HepG2 (cell line): ENCODE data around the gene EFNA3. TPM values are rescaled to one million over a fixed set of nuclear protein-coding genes. Genes with fewer than 3 reads are reported as not detected.
A peak's percentile ranks its signal among the peaks of the same experiment; 100 is the strongest.

Experiments used
- ATAC-seq: fragments of 200-7000 bp; cut with Tn5 transposase; 3 replicates; pipeline ENCODE4 v1.9.1; 2020; ENCODE audit warnings: mild to moderate bottlenecking, moderate library complexity
- BruUV-seq: library from RNA; stranded (reverse); fragments of 400-500 nt; replicated peaks from 2 replicates; lab custom pipeline; 2021; lab: Mats Ljungman, UMichigan
- CTCF ChIA-PET: fragments of 300-600 bp; formaldehyde crosslinking; extraction: SDS; loops from one replicate; lab custom pipeline; 2021; ENCODE audit warnings: low total read pairs, inconsistent platforms, low intra/inter-chr PET ratio; lab: Yijun Ruan, JAX
- POLR2A ChIA-PET: fragments of 350-600 bp; sonication (Branson Sonifier 250); formaldehyde crosslinking; loops from one replicate; lab custom pipeline; 2020; ENCODE audit warnings: antibody characterized with exemption, inconsistent platforms; lab: Yijun Ruan, JAX
- DNase-seq: peaks from one replicate; pipeline ENCODE4 v3.0.0-alpha.2; 2015; ENCODE audit warnings: low spot score
- FAIRE-seq: peaks from 3 replicates; lab custom pipeline; 2011; peaks lifted over from hg19 to GRCh38; lab: Jason Lieb, UNC
- H2AFZ ChIP-seq: one replicate; pipeline ENCODE4 v1.6.1; 2011; ENCODE audit warnings: low read length, inconsistent platforms
- H3K27ac ChIP-seq: fragments of 300-600 bp; 3 replicates; pipeline ENCODE4 v1.8.0; 2011; ENCODE audit warnings: mixed run types, mild to moderate bottlenecking, mixed read lengths, low read length, inconsistent platforms; ENCODE audit not compliant: insufficient read depth; ENCODE audit errors: extremely low read length
- H3K27me3 ChIP-seq, 2 experiments: fragments of 200-600 bp in 1 of 2; 2 replicates in 1 of 2; 3 replicates in 1 of 2; pipeline versions ENCODE4 v1.6.0 to v1.8.0; 2011; ENCODE audit warnings: low read length in 2 of 2, mild to moderate bottlenecking in 2 of 2, moderate library complexity in 2 of 2, inconsistent platforms in 1 of 2; ENCODE audit not compliant: insufficient read depth in 2 of 2, control insufficient read depth in 1 of 2
- H3K36me3 ChIP-seq, 2 experiments: fragments of 200-600 bp in 1 of 2; replicated peaks in 1 of 2; 2 replicates in 1 of 2; 3 replicates in 1 of 2; pipeline versions ENCODE4 v1.5.1 to v1.8.0; 2011; ENCODE audit warnings: low read length in 2 of 2, inconsistent platforms in 1 of 2; ENCODE audit not compliant: insufficient read depth in 2 of 2, control insufficient read depth in 1 of 2
- H3K4me1 ChIP-seq: 2 replicates; pipeline ENCODE4 v1.5.1; 2012; ENCODE audit warnings: low read length, inconsistent platforms; ENCODE audit not compliant: insufficient read depth
- H3K4me2 ChIP-seq: 2 replicates; pipeline ENCODE4 v1.6.0; 2011; ENCODE audit warnings: low read depth, low read length, inconsistent platforms
- H3K4me3 ChIP-seq, 3 experiments: fragments of 200-600 bp in 1 of 3; sonication (generic), shearing (Covaris generic) in 1 of 3; replicated peaks in 1 of 3; 2 replicates each; pipeline ENCODE4 v1.5.1; 2011 to 2016; ENCODE audit warnings: low read length in 3 of 3, inconsistent platforms in 2 of 3, low read depth in 2 of 3, mild to moderate bottlenecking in 2 of 3, control low read depth in 1 of 3, mixed read lengths in 1 of 3; ENCODE audit not compliant: insufficient read depth in 1 of 3
- H3K79me2 ChIP-seq: one replicate; pipeline ENCODE4 v1.6.1; 2011; ENCODE audit warnings: low read length, inconsistent platforms; ENCODE audit not compliant: insufficient read depth
- H3K9ac ChIP-seq: 2 replicates; pipeline ENCODE4 v1.6.0; 2011; ENCODE audit warnings: mild to moderate bottlenecking, low read depth, low read length, inconsistent platforms; ENCODE audit not compliant: insufficient read depth
- H3K9me3 ChIP-seq: 2 replicates; pipeline ENCODE4 v1.5.1; 2012; ENCODE audit warnings: mild to moderate bottlenecking, low read length
- H4K20me1 ChIP-seq: 2 replicates; pipeline ENCODE4 v1.6.0; 2011; ENCODE audit warnings: inconsistent platforms, mild to moderate bottlenecking, low read length, moderate library complexity; ENCODE audit not compliant: insufficient read depth
- FOXK1 ChIP-seq: sonication (generic); formaldehyde crosslinking; IDR thresholded peaks from 2 replicates; pipeline ENCODE4 v1.4.0; 2020; ENCODE audit warnings: low read depth, missing genetic modification reagents, borderline replicate concordance
- FOXO1 ChIP-seq: sonication (generic); formaldehyde crosslinking; IDR thresholded peaks from 2 replicates; pipeline ENCODE4 v1.4.0; 2020; ENCODE audit warnings: missing genetic modification reagents
- HNF4G ChIP-seq, 2 experiments: sonication (generic) in 1 of 2; formaldehyde crosslinking in 1 of 2; IDR thresholded peaks; 2 replicates each; pipeline versions ENCODE4 v1.4.0 to v1.6.1; 2011 to 2020; ENCODE audit warnings: borderline replicate concordance in 2 of 2, low read depth in 2 of 2, mild to moderate bottlenecking in 2 of 2, low read length in 1 of 2, missing genetic modification reagents in 1 of 2, moderate library complexity in 1 of 2
- RELA ChIP-seq: sonication (generic); formaldehyde crosslinking; IDR thresholded peaks from 2 replicates; pipeline ENCODE4 v1.4.0; 2020; ENCODE audit warnings: missing genetic modification reagents
- RFXANK ChIP-seq: IDR thresholded peaks from 2 replicates; pipeline ENCODE4 v1.6.1; 2016
- RNF2 ChIP-seq: fragments of 450-650 bp; conservative IDR thresholded peaks from 2 replicates; pipeline ENCODE4 v1.6.1; 2016; ENCODE audit warnings: low read depth
- SOX6 ChIP-seq, 2 experiments: fragments of 450-650 bp in 1 of 2; sonication (generic) in 1 of 2; formaldehyde crosslinking in 1 of 2; IDR thresholded peaks; 2 replicates each; pipeline versions ENCODE4 v1.4.0 to v1.6.1; 2017 to 2020; ENCODE audit warnings: antibody characterized with exemption in 1 of 2, mild to moderate bottlenecking in 1 of 2, missing genetic modification reagents in 1 of 2
- SRSF4 ChIP-seq: fragments of 200-400 bp; formaldehyde crosslinking; IDR thresholded peaks from one replicate; pipeline ENCODE4 v1.6.1; 2018; ENCODE audit warnings: mild to moderate bottlenecking, low read depth, low read length, moderate library complexity; ENCODE audit not compliant: poor library complexity, severe bottlenecking
- ZBTB7A ChIP-seq: sonication (generic); formaldehyde crosslinking; IDR thresholded peaks from 2 replicates; pipeline ENCODE4 v1.8.0; 2022; ENCODE audit warnings: mild to moderate bottlenecking, missing genetic modification reagents
- ZNF3 ChIP-seq: IDR thresholded peaks from 2 replicates; pipeline ENCODE4 v1.7.0; 2017; ENCODE audit warnings: inconsistent platforms
- ZNF629 ChIP-seq: sonication (generic); formaldehyde crosslinking; conservative IDR thresholded peaks from 2 replicates; pipeline ENCODE4 v1.5.0; 2020; ENCODE audit warnings: missing genetic modification reagents
- ZNF652 ChIP-seq: IDR thresholded peaks from 2 replicates; pipeline ENCODE4 v1.6.1; 2016; ENCODE audit warnings: low read depth, borderline replicate concordance
- ZNF709 ChIP-seq: sonication (generic); formaldehyde crosslinking; IDR thresholded peaks from 2 replicates; pipeline ENCODE4 v1.5.0; 2020; ENCODE audit warnings: mild to moderate bottlenecking, missing genetic modification reagents
- ZNF773 ChIP-seq: sonication (generic); formaldehyde crosslinking; IDR thresholded peaks from 2 replicates; pipeline ENCODE4 v1.4.0; 2020; ENCODE audit warnings: missing genetic modification reagents, borderline replicate concordance
- ZSCAN21 ChIP-seq: sonication (generic); formaldehyde crosslinking; IDR thresholded peaks from 2 replicates; pipeline ENCODE4 v1.8.0; 2022; ENCODE audit warnings: mild to moderate bottlenecking, missing genetic modification reagents, moderate library complexity, borderline replicate concordance
- WGBS: methylation state at CpG from one replicate; pipeline ENCODE4 v1.1.6; 2017; ENCODE audit warnings: low lambda C conversion rate; 5-methylcytosine and 5-hydroxymethylcytosine counted together
- in situ Hi-C: cut with HindIII; loops from 2 replicates; pipeline ENCODE4 v1.10.0; 2017; ENCODE audit warnings: low pct_unique_long_range_greater_than_20kb; ENCODE audit not compliant: extremely low pct_ligation_motif_present
- intact Hi-C: fragments of 100-400 bp; cut with micrococcal nuclease; formaldehyde crosslinking; loops from one replicate; pipeline ENCODE4 v1.10.0; 2022; ENCODE audit not compliant: unreplicated experiment
- polyA plus RNA-seq, 8 experiments: library from polyadenylated mRNA; depleted of rRNA in 3 of 8; stranded (reverse) in 7 of 8; unstranded in 1 of 8; fragments of >200 nt; fragmentation: Illumina TruSeq in 4 of 8; extraction: Trizol in 4 of 8; gene quantifications; 2 replicates each; pipeline versions ENCODE4 v1.2.1 to v1.2.3, GENCODE V29; 2011 to 2016; ENCODE audit warnings: low read depth in 4 of 8, missing spikeins in 1 of 8, mixed read lengths in 1 of 8; ENCODE audit not compliant: insufficient read depth in 1 of 8
- total RNA-seq, 5 experiments: library from RNA; depleted of rRNA; stranded (reverse); fragments of >200 nt; fragmentation: Illumina TruSeq; extraction: Trizol; gene quantifications; 2 replicates each; pipeline ENCODE4 v1.2.3, GENCODE V29; 2016; ENCODE audit warnings: low read depth in 1 of 5
- TF ChIP-seq, protein P1 (sequence below): sonication (generic); formaldehyde crosslinking; IDR thresholded peaks from 2 replicates; pipeline ENCODE4 v1.4.0; 2020; ENCODE audit warnings: missing genetic modification reagents, low read depth, mild to moderate bottlenecking, borderline replicate concordance
- TF ChIP-seq, protein P2 (sequence below): sonication (generic); formaldehyde crosslinking; conservative IDR thresholded peaks from 2 replicates; pipeline ENCODE4 v1.4.0; 2020; ENCODE audit warnings: missing genetic modification reagents
- TF ChIP-seq, protein P3 (sequence below): sonication (generic); formaldehyde crosslinking; IDR thresholded peaks from 2 replicates; pipeline ENCODE4 v1.4.0; 2020; ENCODE audit warnings: mild to moderate bottlenecking, missing genetic modification reagents

The EFNA3 gene
- total and polyA plus RNA-seq, 2 of the 13 experiments (the other 11 are each of a cell fraction or from before 2014, with no cell fraction given), result 1.0 to 5.7 TPM

DNA sequence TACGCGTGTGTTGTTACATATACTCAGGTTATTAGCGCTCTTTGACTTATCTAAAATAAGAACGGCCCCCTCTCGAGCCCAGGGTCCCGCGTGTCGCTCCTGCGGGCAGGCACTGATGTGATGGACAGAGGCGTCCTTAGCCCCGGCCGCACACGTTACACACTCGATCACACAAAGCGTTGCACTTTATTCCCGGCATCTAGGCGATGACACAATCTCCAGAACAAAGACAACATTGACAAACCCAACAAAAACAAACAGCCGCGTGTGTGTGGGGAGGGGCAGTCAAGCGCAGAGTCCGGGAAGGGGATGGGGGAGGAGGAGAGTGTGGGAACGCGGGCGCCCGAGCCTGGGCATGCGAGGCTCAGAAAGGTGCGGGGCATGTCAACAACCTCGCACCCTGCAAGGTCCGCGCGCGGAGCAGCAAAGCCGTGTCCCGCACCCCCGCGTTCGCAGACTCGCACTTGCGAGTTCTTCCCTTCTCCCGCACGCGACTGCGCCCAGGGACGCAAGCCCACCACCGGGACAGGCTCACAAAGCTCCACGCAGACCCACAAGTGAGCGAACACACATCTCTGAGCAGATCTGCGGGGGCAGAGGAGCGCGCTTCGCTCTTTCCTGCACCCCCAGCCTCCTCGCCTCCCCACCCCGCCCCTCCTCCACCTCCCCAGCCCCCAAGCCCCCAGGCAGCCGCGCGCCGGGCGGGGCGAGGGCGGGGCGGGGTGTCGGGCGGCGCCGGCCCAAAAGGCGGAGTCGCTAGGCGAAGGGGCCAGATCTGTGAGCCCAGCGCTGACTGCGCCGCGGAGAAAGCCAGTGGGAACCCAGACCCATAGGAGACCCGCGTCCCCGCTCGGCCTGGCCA lies 48.7 kb downstream of the EFNA3 start, which contains the start of gene EFNA1:
TSS of gene EFNA1 (plus strand) at position 772 of the 862 bp plus-strand sequence. CDS start 102 bp downstream, outside the sequence.
- in situ Hi-C loops, result loop anchor here (5.0 kb wide), 1 partner anchor 35 kb away; no protein-coding TSS in a partner anchor
- CTCF ChIA-PET, result interaction anchor here (1.2 kb wide), 1 partner anchor 40 kb away, joined by 3 read pairs; no protein-coding TSS in a partner anchor
- TF ChIP-seq, protein P1, sequence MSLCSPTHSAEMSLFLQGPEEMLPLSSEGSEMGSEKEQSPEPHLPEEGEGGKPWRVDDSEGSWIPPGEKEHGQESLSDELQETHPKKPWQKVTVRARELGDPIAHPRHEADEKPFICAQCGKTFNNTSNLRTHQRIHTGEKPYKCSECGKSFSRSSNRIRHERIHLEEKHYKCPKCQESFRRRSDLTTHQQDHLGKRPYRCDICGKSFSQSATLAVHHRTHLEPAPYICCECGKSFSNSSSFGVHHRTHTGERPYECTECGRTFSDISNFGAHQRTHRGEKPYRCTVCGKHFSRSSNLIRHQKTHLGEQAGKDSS (CRISPR knock-in tag), result no peak
- TF ChIP-seq RELA (0 out of 2 replicates have a peak, but pooled peaks have one; percentile 28), ZSCAN21 (CRISPR knock-in tag) (no peak; the same call in none of the 2 replicates), RNF2 (0 out of 2 replicates have a peak, but pooled peaks have one; percentile 67), RFXANK (CRISPR knock-in tag) (no peak), SOX6 (IDR thresholded peaks at IDR 0.05) (no peak), SOX6 (CRISPR knock-in tag; IDR thresholded peaks at IDR 0.05) (peak; percentile 97), HNF4G (IDR thresholded peaks at IDR 0.05; ENCODE audit: borderline replicate concordance, low read depth, low read length) (peak; percentile 97), HNF4G (CRISPR knock-in tag; IDR thresholded peaks at IDR 0.05; ENCODE audit: borderline replicate concordance, low read depth) (peak; percentile 93), SRSF4 (no peak), FOXK1 (CRISPR knock-in tag) (peak; percentile 98), ZNF3 (CRISPR knock-in tag) (no peak), ZNF629 (CRISPR knock-in tag) (peak; percentile 32; the same call in 1 of the 2 replicates), ZNF773 (no peak), ZBTB7A (peak; percentile 78; the same call in 1 of the 2 replicates), FOXO1 (CRISPR knock-in tag) (peak; percentile 97), ZNF652 (0 out of 2 replicates have a peak, but pooled peaks have one; percentile 33), ZNF709 (CRISPR knock-in tag) (peak; percentile 54)
- TF ChIP-seq, protein P2, sequence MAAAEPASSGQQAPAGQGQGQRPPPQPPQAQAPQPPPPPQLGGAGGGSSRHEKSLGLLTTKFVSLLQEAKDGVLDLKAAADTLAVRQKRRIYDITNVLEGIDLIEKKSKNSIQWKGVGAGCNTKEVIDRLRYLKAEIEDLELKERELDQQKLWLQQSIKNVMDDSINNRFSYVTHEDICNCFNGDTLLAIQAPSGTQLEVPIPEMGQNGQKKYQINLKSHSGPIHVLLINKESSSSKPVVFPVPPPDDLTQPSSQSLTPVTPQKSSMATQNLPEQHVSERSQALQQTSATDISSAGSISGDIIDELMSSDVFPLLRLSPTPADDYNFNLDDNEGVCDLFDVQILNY (CRISPR knock-in tag), result 0 out of 2 replicates have a peak, but pooled peaks have one; percentile 10
- TF ChIP-seq, protein P3, sequence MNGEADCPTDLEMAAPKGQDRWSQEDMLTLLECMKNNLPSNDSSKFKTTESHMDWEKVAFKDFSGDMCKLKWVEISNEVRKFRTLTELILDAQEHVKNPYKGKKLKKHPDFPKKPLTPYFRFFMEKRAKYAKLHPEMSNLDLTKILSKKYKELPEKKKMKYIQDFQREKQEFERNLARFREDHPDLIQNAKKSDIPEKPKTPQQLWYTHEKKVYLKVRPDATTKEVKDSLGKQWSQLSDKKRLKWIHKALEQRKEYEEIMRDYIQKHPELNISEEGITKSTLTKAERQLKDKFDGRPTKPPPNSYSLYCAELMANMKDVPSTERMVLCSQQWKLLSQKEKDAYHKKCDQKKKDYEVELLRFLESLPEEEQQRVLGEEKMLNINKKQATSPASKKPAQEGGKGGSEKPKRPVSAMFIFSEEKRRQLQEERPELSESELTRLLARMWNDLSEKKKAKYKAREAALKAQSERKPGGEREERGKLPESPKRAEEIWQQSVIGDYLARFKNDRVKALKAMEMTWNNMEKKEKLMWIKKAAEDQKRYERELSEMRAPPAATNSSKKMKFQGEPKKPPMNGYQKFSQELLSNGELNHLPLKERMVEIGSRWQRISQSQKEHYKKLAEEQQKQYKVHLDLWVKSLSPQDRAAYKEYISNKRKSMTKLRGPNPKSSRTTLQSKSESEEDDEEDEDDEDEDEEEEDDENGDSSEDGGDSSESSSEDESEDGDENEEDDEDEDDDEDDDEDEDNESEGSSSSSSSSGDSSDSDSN (CRISPR knock-in tag), result peak; percentile 78

More for the DNA sequence above, 48.7 kb downstream of the EFNA3 start, which contains the start of gene EFNA1:
- POLR2A ChIA-PET, result interaction anchor here (0.8 to 6.4 kb wide), 23 partner anchors 10 to 196 kb away, joined by 3 to 144 read pairs (median 6); partner anchors contain the start of genes ADAM15, CKS1B, DPM3 and FDPS
- under 1% methylated on average over 32 of the region's 76 CpGs for WGBS
- H3K4me3 ChIP-seq, result peak within 1 kb of the TSS; percentile 96 to 99 (median 99)
- H3K79me2 ChIP-seq, result peaks cover 52% of the 10 kb centered on the region
- no peaks in the 10 kb centered on the region for H3K9me3 ChIP-seq
- peak within 1 kb of the TSS; percentile 94 for H3K4me2 ChIP-seq
- BruUV-seq, result no TSS peak
- peaks cover 46% of the 10 kb centered on the region for H3K4me1 ChIP-seq
- FAIRE-seq, result peak; percentile 94
- peak within 1 kb of the TSS; percentile 99 for H3K9ac ChIP-seq
- peak; percentile 99 for DNase-seq
- peak; percentile 61 for ATAC-seq
- H3K36me3 ChIP-seq, result peaks cover 6 to 22% of the 10 kb centered on the region in 2 experiments; a peak in 4 of 5 replicates
- intact Hi-C loops, result loop anchor here (1.0 to 5.0 kb wide), 5 partner anchors 8 to 955 kb away; partner anchors contain the start of genes MEX3A and SLC50A1
- no peaks in the 10 kb centered on the region; a peak in 1 of 5 replicates for H3K27me3 ChIP-seq
- peaks cover 30% of the 10 kb centered on the region for H4K20me1 ChIP-seq
- peak within 1 kb of the TSS; percentile 100 for H3K27ac ChIP-seq
- H2AFZ ChIP-seq, result no peak within 1 kb of the TSS
